ENCODE measurements around the gene CDK11A.

CDK11A gene

DNA sequence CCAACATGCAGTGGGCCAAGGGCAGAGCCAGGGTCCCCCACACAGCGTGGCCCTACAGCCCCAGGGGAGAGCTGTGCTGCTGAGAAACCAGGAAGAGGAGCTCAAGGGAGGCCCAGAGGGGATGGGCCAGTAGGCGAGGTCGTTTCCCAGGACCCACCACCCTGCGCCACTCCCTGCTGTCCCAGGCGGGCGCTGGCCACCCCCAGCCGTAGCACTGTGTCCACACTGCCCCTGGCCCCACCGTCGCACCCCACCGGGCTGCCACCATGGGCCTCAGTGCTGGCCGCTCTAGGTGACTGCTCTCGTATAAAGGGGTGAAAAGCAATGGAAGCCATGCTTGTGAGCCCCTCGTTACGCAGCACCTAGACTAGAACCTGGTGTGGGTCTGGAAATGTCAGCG is 31.7 kb upstream of the CDK11A start:
- TF ChIP-seq, protein P1, sequence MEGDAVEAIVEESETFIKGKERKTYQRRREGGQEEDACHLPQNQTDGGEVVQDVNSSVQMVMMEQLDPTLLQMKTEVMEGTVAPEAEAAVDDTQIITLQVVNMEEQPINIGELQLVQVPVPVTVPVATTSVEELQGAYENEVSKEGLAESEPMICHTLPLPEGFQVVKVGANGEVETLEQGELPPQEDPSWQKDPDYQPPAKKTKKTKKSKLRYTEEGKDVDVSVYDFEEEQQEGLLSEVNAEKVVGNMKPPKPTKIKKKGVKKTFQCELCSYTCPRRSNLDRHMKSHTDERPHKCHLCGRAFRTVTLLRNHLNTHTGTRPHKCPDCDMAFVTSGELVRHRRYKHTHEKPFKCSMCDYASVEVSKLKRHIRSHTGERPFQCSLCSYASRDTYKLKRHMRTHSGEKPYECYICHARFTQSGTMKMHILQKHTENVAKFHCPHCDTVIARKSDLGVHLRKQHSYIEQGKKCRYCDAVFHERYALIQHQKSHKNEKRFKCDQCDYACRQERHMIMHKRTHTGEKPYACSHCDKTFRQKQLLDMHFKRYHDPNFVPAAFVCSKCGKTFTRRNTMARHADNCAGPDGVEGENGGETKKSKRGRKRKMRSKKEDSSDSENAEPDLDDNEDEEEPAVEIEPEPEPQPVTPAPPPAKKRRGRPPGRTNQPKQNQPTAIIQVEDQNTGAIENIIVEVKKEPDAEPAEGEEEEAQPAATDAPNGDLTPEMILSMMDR (IDR thresholded peaks at IDR 0.05; ENCODE audit: low read depth, low read length, missing control alignments), result no peak
- Histone ChIP-seq H3K27me3 (replicated peaks) (no peaks in the 10 kb centered on the region), H3K4me3 (ENCODE audit: low read depth, low read length) (no peak overlapping the region), H3K36me3 (replicated peaks) (peaks cover 63% of the 10 kb centered on the region), H3K27ac (no peak overlapping the region)
- no peak for DNase-seq
- in situ Hi-C loops (cut with HindIII; ENCODE audit: low pct_ligation_motif_present, low sequenced_read_pairs), result no loop called here

DNA sequence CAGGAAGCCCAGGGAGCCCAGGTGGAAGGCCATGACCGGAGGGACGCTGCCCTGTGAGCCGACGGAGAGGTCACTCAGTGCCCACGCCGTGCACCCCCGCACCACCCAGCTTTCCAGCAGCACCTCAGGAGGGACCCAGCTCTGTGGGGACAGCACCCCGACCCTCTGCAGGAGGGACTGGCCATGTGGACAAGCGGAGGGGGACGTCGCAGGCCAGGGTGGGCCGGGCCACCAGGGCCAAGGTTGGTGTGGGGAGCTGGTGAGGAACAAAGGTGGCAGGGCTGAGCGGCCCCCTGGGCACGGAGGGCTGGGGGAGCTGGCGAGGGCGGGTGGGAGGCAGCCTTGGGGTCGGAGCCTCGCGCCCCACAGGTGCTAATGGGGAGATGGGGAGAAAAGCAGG is 31.3 kb upstream of the CDK11A start:
- H3K4me3 ChIP-seq (ENCODE audit: low read depth, low read length), result no peak overlapping the region
- H3K36me3 ChIP-seq (replicated peaks), result peaks cover 59% of the 10 kb centered on the region
- no peaks in the 10 kb centered on the region for H3K27me3 ChIP-seq (replicated peaks)
- in situ Hi-C loops (cut with HindIII; ENCODE audit: low pct_ligation_motif_present, low sequenced_read_pairs), result no loop called here
- H3K27ac ChIP-seq, result no peak overlapping the region
- DNase-seq, result no peak
- TF ChIP-seq, protein P1 (IDR thresholded peaks at IDR 0.05; ENCODE audit: low read depth, low read length, missing control alignments), result no peak

DNA sequence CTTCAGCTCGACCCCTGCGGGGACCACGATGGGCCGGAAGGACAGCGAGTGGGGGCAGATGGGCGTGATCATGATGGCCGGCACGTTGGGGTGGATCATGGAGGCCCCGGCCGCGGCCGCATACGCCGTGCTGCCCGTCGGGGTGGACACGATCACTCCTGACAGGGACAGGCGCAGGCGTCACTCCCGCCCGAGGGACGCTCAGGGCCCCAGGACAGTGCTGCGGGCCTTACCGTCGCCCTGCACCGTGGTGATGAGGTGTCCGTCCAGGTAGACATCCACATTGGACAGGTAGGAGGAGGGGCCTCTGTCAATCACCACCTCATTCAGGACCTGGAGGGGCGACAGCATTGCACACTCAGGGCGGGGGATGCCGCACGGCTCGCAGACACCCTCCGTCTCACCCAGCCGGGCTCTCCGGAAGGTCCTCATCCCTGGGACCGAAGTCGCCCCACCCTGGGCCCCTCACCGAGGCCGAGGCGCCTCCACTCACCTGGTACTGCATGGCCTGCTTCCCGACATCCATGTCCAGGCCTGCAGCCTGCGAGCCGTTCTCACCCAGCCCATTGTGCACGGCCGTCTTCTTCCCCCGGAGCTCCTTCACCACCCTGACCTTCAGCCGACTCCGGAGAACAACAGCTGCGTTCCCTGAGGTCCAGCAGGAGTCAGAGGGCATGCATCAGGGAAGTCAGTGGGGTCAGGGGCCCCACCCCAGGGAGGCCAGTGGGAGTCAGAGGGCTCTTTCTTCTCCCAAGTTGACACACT is 30.1 kb upstream of the CDK11A start:
- no peak overlapping the region for H3K27ac ChIP-seq
- H3K4me3 ChIP-seq (ENCODE audit: low read depth, low read length), result no peak overlapping the region
- in situ Hi-C loops (cut with HindIII; ENCODE audit: low pct_ligation_motif_present, low sequenced_read_pairs), result no loop called here
- no peaks in the 10 kb centered on the region for H3K27me3 ChIP-seq (replicated peaks)
- DNase-seq, result no peak
- TF ChIP-seq, protein P1 (IDR thresholded peaks at IDR 0.05; ENCODE audit: low read depth, low read length, missing control alignments), result no peak
- H3K36me3 ChIP-seq (replicated peaks), result peaks cover 48% of the 10 kb centered on the region

DNA sequence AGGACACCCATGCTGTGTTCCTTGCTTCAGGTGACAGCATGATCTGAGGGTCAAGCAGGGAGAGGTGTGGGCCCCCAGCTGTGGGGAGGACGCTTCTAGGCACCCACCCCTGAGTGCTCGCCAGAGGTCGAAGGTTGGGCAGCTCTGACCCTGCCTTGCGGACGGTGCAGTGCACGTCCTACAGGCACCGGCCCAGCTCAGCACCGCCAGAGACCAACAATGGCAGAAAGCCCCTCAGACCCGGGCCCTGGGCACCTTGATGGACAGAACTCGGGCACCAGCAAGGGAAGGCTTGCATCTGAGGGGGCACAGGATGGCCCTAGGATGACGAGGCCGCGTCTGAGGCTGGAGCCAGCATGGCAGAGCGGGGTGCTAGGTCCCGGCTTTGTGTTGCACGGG is 29.4 kb upstream of the CDK11A start:
- TF ChIP-seq, protein P1 (IDR thresholded peaks at IDR 0.05; ENCODE audit: low read depth, low read length, missing control alignments), result no peak
- in situ Hi-C loops (cut with HindIII; ENCODE audit: low pct_ligation_motif_present, low sequenced_read_pairs), result no loop called here
- Histone ChIP-seq H3K36me3 (replicated peaks) (peaks cover 42% of the 10 kb centered on the region), H3K27ac (no peak overlapping the region), H3K27me3 (replicated peaks) (no peaks in the 10 kb centered on the region), H3K4me3 (ENCODE audit: low read depth, low read length) (no peak overlapping the region)
- DNase-seq, result no peak

DNA sequence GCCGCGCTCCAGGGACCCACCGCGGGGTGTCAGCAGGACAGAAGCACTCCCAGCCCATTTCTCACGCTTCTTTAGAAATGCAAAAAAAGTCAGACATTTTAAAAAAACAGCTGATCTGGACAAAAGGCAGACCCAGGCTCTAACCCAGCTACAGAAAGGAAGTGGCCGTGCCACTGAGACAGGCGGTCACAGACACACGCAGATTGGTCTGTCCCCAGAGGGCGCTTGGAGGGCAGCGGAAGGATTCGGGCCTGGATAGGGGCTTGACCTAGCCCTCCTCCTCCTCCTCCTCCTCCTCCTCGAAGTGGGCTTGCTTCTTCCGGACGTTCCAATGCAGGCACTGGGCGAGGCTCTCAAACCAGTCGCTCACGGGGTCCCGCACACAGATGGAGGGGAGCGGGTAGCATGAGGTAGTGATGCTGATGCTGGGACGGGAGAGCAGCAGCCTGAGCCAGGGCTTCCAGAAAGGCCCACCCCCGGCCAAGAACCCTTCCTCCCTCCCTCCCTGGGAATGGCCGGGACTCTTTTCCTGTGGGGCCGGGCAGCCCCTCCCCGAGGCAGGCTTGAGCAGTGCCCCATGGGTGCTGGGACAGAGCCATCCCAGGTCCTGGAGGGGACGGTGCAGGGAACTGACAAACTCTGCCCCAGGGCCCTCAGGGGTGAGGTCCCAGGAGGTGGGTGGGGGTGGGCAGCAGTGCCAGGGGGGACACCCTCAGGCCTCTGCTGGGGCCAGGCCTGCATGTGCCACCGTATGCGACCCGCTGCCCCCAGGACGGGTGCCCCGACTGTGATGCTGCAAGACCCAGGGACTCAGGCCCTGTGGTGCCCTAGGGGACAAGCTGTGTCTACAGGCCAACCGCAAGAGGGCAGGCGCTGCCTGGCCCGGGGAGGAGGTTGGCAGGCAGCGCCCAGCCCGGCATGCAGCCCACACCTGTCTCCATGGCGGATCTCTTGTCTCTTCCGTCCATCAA is 28.8 kb upstream of the CDK11A start:
- Histone ChIP-seq H3K27me3 (replicated peaks) (no peaks in the 10 kb centered on the region), H3K27ac (no peak overlapping the region), H3K36me3 (replicated peaks) (peaks cover 41% of the 10 kb centered on the region), H3K4me3 (ENCODE audit: low read depth, low read length) (no peak overlapping the region)
- TF ChIP-seq, protein P1 (IDR thresholded peaks at IDR 0.05; ENCODE audit: low read depth, low read length, missing control alignments), result no peak
- in situ Hi-C loops (cut with HindIII; ENCODE audit: low pct_ligation_motif_present, low sequenced_read_pairs), result no loop called here
- DNase-seq, result no peak

Data from brain microvascular endothelial cell (primary cell).